NCI-H2171 treated with DMSO at 0.1 percent for 48 hours (cell line): ENCODE results near the gene PDZD2.

ENCODE experiments used
- DNase-seq: peaks from one replicate; lab custom pipeline; 2025; lab: John Stamatoyannopoulos, UW

Gene PDZD2

DNA sequence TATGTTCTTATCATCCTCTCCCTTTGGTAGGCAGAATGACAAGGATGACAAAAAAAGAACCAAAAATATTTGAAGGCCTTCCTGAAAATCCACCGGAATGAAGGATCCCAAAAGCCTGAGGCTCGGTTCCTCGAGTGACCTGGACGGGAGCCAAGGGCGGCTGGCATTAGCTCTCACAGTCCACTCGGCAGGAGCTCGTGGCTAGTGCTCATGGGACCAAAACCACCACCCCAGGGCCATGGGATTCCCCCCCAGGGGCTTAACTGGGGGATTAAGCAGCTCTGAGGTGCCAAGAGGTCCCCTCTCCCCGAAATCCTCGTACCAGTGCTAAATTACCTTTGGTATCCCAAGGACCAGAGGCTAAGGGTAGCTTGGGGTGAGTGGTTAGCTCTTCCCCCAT is 586 bp upstream of the PDZD2 start:
- no peak for DNase-seq

DNA sequence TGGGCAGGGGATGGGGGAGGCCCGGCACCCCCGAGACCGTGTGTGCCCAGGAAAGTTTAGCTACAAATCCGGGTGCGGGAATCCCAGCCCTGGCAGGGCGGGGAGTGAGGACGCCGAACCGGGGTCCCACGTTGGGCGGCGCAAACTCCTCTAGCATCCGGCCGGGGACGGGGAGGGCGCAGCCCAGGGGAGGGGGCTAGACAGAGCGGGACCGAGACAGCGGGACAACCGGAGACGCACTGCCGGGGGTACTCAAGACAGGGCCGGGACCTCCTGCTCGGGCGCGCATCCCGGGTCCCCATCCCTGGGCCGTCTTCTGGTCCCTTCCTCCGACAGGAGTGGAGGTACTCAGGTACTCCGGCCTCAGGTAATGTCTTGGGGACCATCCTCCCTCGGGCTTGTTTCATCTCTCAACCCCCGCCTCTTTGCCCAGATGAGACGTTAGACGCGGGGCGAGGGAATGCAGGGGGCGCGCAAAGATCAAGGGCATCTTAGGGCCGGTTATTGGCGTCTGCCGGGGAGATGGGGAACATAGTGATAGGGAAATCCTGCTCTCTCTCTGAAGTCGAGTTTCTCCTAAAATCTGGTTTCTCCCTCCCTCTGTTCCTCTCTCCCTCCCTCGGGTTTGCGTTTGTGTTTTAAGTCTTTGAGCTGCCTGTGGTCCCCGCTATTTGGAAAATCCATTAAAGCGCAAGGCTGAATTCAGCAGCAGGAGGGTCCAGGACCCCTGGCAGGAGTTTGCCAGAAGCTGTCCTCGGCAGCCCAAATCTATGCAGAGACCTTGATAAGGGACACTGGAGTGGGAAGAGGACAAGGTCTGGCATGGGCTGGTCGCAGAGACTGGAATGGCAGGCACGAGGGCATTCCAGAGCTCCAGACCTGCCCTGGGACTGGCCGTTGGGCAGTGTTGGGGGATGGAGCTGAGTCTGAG is 815 bp downstream of the PDZD2 start:
- no peak for DNase-seq

DNA sequence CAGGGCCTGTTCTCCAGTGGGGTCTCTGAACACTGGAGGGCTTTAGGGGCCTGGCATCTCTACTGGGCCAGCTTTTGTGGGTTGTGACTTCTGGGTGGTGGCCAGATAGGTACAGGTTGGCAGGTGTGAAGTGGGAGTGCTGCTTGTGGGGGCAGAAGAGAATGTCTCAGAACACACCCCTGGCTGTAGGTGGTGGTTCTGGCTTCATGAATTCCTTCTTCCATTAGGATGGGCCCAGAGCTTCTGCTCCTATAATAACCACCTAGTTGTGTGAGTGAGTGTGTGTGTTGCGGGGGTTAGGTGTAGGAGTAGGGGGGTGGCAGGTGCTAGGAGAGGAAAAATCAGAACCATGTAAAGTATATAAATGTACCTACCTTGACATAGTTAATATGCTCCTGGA is 1.6 kb downstream of the PDZD2 start:
- no peak for DNase-seq

DNA sequence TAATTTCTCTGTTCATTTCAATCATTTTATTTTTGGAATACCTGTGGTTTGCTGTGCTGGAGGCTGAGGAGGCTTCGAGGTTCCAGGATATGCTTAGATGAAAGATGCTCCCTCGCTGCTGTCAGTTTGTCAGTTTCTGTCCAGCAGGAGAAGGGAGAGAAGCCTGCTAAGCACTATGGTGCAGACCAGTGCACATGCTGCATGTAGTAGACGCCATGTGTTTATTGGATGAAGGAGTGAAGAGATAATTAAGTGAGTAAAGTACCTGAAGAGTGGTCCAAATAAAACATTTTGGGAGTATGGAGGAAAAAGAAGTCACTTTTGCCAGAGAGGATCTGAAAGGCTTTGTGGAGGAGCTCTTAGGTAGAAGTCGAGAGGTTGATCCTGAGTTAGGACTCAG is 2.1 kb downstream of the PDZD2 start:
- no peak for DNase-seq

DNA sequence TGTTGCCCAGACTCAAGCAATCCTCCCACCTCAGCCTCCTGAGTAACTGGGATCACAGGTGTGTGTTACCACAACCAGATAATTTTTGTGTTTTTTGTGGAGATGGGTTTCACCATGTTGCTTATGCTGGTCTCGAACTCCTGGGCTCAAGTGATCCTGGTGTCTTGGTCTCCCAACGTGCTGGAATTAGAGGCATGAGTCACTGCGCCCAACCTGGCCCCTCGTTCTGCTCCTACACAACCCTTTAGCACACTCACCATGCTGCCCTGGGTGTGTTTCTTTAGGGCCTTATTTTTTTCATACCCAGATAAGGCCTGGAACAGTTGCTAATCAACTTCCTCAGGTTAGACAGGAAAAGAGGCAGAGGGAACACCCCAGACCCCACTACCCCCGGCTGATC is 2.6 kb downstream of the PDZD2 start:
- DNase-seq = no peak

DNA sequence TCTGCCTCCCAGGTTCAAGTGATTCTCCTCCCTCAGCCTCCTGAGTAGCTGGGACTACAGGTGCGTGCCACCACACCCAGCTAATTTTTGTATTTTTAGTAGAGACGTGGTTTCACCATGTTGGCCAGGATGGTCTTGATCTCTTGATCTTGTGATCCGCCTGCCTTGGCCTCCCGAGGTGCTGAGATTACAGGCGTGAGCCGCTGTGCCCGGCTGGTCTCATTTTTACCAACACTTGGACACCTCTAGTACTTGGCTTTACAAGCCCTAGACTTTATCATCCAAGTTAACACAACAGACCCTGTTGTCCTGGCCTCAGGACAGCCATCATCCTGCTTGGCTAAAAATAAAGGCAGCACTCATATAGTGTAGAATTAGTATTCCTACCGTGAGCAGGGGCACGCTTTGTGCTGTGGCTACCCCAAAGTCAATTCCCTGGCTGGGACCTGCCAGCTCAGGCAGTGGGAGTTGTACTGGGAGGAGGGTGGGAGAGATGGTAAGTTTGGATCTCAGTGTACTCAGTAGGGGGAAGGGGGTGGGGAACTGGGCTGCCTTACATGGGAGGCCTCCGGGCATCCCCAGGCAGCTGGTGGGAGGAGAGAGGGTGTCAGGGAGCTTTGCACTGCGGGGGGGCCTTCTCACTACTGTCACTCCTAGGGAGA is 6.6 kb downstream of the PDZD2 start:
- DNase-seq = no peak

DNA sequence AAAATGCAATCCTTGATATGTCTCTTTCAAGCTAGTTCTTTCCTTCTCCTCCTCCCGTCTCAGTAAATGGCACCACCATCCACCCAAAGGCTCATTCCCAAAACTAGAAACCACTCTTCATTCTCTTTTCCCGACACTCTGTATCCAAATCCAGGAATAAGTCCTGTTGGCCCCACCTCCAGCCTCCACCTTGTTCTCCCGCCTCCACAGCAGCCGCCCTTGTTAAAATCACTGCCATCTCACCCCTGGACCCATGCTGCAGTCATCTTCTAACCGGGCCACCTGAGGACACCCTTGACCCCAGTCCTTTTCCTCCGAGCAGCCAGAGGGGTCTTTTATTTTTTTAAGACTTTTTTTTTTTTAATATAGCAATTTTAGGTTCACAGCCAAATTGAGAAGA is 9.4 kb downstream of the PDZD2 start:
- DNase-seq = no peak

DNA sequence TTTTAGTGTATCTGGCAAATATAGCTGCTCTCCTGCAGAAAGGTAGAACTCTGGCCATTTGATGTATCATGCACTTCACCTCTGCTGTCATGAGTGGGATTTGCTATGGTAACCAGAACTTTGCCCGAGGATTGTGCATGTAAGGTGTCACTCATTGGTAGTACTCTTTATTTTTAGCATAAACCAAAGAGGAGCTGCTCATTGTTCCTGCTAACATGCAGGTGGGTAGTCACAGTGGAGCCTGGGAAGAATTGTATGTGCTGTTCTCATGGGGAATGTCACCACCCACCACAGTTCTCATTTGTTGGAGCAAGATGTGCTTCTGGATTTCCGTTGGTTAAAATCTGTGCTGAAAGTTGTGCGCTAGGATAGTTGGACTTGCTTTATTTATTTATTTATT is 12.3 kb downstream of the PDZD2 start:
- no peak for DNase-seq

DNA sequence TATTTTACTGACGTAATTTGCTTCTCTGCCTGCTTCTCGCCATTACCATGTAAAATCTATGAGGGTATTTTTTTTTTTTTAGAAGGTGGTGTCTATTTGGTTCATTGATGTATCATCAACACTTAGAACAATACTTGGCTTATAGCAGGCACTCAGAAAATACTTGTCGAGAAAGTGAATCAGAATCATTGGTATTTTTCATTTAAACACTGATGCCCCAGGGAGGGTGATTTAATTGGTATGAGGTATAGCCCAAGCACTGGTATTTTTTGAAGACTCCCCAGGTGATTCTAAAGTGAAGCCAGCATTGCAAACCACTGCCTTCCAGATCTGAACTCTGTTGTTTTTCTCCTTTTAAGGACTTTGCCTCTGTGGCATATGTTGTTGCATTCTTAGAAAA is 16.6 kb downstream of the PDZD2 start:
- DNase-seq = no peak

DNA sequence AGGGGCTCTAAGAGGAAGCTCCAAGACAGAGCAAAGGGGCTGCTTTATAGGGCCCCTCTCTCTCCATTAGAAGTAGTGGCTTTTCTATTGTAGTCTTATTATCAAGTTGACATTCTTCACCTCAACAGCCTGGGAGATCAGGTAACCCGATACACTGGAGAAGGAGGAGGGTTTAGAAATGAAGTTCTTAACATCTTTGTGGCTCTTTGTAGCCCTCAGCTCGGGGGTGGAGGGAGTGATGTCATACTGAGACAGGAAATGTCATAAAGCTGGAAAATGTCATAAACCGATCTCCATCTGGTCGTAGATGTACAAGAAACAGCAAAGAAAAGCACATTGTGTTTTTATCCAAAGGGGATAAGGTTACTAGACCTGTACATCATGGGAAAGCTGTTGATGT is 17.9 kb downstream of the PDZD2 start:
- DNase-seq = peak; percentile 30

DNA sequence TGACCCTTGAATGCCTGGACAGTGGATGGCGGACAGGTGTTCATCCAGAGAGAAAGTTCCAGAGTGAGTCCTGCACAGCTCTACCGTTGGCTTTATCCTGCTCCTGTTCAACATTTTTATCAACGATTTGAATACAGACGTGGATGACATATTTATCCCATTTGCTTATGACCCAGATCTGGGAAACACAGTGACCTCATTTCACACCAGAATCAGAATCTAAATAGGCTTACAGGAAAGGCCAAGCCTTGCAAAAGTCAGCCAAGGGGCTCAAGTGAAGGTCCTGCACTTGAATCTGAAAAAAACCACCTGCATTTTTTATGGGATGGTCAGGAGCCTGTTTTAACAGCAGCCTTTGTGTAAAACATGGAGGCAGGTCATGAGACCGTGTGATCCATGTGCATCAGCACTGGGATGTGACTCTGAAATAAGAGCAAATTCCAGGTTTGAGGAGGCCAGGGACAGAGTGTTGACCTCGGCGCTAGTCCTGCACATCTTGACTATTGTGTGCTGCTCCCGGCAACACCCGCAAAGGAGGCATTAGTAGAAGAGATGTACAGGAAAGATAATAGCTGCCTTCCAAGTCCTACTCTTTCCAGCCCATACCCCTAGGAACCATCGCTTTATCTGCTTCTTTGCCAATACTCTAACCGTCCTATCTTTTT is 18.5 kb downstream of the PDZD2 start:
- DNase-seq = no peak

DNA sequence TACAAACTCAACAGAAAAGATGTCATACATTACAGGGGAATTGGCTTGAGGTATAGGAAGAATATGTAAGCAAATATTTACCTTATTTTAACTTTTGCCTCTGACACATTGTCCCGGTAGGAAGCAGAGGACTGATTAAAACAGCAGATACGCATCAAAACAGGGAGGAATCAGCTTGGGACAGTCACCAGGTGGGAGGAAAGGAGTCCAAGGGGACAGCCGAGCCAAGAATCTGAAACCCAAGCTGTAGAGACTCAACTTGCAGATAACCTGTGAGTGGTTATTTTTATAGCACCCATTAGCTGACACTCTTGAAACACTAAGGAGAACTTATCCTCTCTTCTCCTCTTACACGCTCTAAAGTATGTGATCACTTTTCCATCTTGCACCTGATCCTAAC is 22.3 kb downstream of the PDZD2 start:
- no peak for DNase-seq

DNA sequence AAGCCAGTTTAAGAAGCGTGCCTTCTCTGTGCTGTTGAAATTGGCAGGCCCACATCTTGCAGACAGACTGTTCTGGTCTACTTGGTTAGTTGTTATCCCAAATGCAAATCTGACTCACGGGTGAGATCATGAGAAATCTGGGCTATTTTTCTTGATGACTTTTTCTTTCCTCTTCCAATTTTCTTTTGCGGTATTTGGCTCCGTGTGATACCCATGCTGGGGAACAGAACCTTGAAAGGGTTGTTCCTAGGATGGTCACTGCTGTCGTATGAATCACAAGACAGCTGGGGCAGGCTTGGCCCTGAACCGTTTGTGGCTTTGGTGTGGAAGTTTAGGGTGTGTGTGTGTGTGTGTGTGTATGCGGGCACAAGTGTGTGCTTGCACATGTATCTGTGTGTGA is 24.6 kb downstream of the PDZD2 start:
- no peak for DNase-seq

DNA sequence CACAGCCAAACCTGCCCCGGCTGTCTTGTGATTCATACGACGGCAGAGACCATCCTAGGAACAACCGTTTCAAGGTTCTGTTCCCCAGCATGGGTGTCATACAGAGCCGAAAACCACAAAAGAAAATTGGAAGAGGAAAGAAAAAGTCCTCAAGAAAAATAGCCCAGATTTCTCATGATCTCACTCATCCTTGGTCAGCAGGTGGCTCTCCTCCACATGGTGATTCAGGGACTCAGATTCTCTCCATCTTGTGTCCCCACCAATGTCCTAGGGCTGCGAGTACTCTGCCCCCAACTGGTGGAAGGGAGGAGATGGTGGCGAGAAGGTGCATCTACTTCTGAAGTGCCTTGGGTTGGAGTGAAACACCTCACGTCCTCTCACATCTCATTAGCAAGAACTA is 25.6 kb downstream of the PDZD2 start:
- peak; percentile 6 for DNase-seq

DNA sequence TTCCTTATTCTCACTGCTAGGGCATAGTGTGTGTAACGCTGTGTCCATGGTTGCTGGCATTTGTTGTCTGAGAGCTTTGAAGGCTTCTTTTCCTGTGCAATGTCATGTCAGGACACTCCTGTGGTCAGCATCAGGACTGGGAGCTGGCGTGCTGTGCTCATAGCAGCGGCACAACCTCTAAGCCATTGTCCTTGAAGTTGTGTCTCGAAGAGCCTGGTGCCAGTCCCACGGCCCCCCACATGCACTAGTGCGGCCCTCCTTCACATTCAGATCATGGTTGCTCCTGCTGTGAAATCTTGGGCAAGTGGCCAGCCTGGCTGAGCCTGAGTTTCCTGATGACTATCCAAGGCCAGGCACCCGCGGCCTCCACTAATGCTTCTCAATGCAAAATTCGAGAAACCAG is 32.4 kb downstream of the PDZD2 start:
- no peak for DNase-seq

DNA sequence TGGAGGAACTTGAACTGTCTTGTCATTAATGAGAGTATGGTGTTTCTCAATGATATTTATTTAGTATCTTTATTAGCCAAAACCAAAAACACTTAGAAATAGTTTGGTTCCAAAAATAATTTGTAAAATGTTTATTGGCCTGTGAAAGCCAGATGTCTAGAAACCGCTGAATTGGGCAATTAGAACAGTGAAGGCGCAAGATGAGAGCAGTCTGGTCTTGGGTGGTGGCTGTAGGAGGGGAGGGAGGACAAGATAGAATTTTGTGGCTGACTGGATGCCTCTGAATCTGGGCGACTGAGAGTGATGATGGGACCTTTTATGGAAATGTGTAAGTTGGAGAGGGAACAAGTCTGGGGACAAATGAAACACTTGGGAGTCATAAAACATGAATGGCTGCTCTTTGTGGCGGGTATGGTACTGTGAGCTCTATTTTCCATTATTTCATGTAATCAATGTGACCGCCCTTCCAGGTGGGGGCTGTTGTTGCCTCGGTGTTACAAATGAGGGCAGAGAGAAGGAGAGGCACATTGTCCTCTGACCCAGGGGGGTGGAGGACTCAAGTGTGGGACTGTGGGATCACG is 35.5 kb downstream of the PDZD2 start:
- DNase-seq = no peak

DNA sequence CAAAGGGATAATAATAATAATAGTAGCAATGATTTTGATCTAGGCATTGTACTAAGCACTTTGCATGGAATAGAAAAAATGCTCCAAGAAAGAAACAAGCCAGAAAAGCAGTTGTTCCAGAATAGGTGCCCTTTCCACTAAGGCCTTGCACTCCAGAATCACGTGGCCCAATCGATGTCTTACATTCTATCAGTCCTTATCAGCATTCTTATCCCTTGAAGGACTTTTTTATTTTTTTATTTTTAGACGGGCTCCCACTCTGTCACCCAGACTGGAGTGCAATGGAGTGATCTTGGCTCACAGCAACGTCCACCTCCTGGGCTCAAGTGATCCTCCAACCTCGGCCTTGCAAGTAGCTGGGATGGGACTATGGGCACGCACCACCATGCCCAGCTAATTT is 36.5 kb downstream of the PDZD2 start:
- no peak for DNase-seq

DNA sequence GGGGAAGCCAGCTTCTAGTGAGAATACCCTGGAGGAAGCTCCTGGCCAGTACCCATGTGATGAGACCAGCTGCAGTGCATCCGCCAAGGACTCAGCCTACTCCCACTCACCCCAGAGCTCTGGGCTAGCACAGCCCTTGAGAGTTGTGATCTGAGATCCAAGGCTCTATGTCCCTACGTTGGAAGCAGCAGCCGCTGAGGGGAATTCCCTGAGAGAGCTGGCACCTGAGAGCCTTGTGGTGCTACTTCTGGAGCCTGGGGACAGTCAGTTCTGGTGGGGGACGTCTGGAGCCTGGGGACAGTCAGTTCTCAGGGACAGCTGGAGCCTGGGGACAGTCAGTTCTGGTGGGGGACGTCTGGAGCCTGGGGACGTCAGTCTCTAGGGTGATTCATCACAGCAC is 39.2 kb downstream of the PDZD2 start:
- no peak for DNase-seq

DNA sequence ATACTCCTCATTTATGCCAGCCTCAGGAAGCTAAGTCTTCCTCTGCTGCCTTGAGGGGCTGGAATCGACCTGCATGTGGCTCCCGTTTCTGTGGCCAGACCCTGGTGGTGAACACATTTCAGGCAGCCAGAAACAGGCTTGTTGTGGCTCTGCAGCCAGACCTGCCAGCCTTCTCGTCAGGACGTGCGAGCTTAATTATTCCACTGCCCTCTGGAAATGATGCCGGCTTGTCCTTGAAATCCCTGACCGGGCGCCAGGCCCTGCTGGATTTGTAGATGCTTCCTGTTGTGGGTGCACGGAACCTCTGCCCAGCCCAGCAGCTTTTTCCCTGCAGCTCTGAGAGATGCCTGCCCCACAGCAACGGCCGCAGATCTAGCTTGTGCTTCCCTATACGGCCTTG is 41.6 kb downstream of the PDZD2 start:
- DNase-seq = no peak

DNA sequence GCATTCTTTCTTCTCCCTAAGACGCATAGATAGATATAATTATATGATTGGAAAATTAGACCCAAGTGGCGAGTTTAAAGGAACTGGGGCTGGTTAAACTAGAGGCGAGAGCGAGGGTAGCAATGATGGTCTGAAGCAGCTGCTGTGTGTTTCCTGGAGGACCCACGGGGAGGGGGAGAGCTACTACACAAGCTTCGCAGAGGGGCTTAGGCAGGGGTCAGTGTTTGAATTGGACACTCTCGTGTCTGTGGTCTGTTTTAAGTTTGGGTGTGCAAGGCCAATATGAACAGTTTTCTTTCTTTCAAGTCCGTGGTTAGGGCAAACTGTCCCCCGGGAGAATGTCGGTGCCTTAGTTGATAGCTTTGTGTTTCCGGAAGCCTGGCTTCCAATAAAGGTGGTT is 43.1 kb downstream of the PDZD2 start:
- no peak for DNase-seq

DNA sequence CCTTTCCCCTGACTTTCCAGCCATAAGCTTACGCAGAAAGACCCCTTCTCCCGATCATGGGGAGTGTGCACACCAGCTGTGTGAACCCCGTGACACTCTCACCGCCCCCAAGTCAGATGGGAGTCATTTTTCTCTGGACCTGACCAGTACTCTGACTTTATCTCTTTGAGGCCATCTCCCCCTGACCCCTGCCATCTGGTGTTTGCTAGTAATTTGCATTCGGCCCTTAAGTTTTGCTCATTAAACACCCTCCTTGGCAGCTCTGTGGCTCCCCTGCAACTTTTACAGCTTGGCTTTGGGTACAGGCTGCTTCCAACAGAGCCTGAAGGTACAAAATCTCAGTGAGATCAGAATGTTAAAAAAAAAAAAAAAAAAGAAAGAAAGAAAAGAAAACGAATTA is 43.9 kb downstream of the PDZD2 start:
- no peak for DNase-seq

DNA sequence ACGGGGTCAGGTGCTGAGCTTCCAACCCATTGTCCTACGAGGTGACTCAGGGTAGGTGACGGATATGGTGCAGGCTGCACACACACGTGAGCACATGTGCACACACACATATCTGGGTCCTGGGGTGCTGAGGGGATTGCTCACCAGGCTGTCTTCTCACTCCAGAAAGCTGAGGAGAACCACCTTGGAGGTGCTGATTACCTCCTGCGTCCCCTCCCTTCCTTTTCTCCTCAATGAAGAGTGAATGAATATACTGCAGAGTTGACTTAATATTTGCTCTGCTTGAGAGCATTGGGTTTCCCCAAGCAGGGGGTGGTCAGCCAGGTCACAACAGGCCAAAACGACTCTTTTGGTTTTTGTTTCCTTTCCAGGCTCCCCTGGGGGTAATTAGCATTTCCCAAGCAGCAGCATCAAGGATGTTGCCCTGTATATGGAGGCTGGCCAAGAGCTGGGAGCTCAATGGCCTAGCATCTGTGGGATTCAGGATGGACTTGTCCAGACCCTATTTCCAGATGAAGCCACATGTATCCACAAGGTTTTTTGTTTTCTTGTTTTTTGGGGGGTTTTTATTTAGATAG is 49.7 kb downstream of the PDZD2 start:
- DNase-seq = no peak
